ENCODE measurements around the gene TOLLIP.
"Not testable (repeated sequence)": the region's sequence is repeated elsewhere in the genome, so short reads cannot be mapped to it uniquely, and the experiment has no call there.

TOLLIP gene

DNA sequence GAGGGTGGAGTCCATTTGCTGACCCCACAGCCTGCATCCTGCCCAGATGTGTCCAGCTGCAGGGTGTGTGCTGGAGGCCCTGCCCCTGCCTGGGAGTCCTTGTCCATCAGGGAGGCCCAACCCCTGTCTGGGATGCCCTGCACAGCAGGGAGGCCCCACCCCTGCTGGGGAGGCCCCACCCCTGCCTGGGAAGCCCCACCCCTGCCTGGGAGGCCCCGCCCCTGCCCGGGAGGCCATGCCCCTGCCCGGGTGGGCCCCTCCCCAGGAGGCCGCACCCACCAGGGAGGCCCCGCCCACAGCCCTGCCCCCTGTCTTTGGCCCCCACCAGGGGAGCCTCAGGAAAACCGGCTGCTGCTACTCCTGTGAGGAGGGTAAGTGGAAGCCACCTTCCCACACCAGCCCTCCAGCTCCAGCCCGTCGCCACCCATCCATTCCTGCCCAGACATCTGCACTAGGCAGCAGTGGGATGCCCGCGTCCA lies 49.4 kb downstream of the TOLLIP start:
- DNase-seq, result peak; percentile 49

DNA sequence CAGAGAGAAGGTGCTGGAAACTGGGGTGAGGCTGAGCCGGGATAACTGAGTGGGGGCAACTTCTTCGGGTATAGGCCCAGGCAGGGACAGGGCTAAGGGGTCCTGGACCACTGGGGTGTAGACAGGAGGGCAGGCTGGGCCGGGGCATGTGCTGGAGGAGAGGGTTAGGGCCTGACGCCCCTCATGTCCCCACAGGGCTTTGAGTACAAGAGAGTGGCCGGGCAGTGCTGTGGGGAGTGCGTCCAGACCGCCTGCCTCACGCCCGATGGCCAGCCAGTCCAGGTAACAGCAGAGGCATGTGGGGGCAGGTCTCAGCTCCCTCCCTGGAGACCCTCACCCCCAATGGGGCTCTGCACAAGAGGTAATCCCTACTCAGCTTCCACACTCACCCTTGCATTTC lies 49.9 kb downstream of the TOLLIP start:
- DNase-seq, result no peak

GRCh38 chr11:1259076-1259461 lies 50.4 kb downstream of the TOLLIP start:
- DNase-seq, result no peak

DNA sequence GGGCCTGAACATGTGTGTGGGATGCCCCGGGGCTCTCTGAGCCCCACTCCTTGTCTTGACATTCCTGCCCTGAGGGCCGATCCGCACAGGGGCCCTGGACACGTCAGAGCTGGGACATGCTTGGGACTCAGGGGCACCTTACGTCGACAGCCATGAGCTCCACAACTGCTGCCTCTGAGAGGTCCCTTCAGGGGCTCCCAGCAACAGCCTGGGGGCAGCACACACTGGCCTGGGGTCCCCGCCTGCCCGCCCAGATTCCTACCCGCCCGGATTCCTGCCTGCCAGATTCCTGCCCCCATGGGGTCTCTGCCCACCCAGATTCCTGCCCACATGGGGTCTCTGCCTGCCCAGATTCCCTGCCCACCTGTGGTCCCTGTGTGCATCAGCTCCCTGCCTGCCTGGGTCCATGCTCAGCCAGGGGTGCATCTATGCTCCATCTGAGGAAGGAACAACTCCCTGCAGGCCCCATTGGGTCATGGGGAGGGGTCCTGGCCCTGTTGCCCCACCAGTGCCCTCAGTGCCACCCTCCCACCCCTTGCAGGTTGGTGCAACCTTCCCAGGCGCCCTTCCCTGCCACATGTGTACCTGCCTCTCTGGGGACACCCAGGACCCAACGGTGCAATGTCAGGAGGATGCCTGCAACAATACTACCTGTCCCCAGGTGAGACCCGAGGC lies 50.9 kb downstream of the TOLLIP start:
- DNase-seq, result no peak

DNA sequence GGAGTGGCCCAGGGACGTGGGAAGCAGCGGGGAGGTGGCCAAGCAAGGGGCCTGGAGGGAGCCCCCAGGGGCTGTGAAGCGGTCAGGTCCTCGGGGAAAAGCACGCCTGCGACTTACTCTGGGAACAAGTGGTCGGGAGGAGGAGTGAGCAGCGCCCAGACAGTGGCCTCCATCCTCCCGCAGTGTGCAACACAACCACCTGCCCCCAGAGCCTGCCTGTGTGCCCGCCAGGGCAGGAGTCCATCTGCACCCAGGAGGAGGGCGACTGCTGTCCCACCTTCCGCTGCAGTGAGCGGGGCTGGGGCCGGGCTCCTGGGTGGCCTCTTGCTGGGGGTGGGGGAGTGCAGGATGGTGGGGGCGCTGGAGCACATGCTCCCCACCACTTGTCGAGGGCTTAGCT lies 51.5 kb downstream of the TOLLIP start:
- DNase-seq, result no peak

GRCh38 chr11:1257366-1257765 lies 52.1 kb downstream of the TOLLIP start:
- no peak for DNase-seq

DNA sequence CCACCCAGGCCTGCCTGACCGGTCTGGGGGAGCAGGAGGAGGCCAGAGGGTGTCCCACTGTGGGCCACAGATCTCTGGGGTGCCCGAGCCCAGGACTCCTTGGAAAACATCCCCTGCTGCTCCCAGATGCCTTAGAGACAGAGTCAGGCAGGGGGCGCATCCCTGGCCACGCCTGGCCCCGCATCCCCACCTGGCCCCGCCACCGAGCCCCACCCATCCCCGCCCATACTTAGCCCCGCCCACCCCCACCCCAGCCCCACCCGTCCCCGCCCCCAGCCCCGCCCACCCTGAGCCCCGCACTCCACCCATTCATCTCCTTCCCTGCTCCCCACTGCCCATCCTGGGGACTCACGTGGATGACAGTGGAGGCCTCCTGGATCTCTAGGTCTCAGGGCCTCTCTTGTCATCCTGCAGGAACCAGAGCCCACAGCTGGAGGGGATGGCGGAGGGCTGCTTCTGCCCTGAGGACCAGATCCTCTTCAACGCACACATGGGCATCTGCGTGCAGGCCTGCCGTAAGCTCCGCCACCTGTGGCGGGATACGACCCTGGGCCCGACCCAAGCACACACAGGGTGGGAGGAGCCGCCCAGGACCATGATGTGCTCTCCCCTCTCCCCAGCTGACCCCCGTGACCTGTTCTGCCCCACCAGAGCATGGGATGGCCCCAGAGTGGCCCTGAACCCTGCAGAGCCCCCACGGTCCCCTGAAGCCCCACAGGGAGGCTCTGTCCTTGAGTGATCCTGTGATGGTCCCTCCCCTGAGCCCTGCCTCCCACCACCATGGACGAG lies 53.0 kb downstream of the TOLLIP start:
- no peak for DNase-seq

DNA sequence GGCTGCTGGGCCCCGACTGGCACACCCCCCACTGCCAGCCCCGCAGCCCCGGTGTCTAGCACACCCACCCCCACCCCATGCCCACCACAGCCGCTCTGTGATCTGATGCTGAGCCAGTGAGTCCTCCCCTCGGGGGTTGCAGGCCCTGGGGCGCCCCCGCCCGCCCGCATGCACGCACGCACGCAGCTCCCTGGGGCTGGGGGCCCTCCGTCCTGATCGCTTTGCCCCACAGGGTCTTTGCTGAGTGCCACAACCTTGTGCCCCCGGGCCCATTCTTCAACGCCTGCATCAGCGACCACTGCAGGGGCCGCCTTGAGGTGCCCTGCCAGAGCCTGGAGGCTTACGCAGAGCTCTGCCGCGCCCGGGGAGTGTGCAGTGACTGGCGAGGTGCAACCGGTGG lies 54.3 kb downstream of the TOLLIP start:
- no peak for DNase-seq

- no peak for DNase-seq
Measured at GRCh38 chr11:1254733-1255132, 54.7 kb downstream of the TOLLIP start.

DNA sequence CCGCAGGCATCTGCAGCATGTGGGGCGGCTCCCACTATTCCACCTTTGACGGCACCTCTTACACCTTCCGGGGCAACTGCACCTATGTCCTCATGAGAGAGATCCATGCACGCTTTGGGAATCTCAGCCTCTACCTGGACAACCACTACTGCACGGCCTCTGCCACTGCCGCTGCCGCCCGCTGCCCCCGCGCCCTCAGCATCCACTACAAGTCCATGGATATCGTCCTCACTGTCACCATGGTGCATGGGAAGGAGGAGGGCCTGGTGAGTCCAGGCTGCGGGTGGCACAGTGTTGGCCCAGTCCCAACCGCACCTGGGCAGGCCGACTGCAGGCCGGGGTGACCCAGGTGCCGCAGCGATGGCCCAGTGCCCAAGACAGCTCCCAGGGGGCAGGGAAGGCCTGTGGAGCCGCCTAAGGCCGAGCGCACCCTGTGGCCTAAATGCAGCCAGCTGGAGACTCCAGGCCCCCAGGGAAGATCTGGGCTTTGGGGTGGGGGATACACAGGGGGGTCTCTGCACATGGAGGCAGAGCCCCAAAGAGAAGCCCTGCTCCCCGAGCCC lies 55.3 kb downstream of the TOLLIP start:
- DNase-seq, result no peak

DNA sequence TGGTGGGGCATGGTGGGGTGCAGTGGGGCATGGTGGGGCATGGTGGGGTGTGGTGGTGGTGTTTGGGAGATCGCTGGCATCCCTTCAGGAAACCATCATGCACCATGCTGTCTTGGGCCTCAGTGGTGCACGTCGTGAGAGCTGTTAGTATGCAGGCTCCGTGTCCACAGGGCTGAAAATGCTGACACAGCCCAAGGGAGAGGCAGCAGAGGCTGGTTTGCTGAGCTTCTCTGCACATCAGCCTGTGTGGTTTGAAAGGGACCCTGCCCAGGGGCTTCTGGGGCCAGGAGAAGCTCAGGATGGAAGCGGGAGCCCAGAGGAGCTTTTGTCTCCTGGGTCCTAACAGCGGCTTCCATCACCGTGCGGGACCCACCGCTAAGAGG lies 56.3 kb downstream of the TOLLIP start:
- DNase-seq, result no peak

- DNase-seq, result no peak
Measured at GRCh38 chr11:1252371-1253102, 56.9 kb downstream of the TOLLIP start.

DNA sequence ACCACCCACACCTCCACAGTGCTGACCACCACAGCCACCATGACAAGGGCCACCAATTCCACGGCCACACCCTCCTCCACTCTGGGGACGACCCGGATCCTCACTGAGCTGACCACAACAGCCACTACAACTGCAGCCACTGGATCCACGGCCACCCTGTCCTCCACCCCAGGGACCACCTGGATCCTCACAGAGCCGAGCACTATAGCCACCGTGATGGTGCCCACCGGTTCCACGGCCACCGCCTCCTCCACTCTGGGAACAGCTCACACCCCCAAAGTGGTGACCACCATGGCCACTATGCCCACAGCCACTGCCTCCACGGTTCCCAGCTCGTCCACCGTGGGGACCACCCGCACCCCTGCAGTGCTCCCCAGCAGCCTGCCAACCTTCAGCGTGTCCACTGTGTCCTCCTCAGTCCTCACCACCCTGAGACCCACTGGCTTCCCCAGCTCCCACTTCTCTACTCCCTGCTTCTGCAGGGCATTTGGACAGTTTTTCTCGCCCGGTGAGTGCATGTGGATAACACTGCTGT lies 58.1 kb downstream of the TOLLIP start:
- DNase-seq, result no peak

GRCh38 chr11:1250411-1250810 lies 59.0 kb downstream of the TOLLIP start:
- not testable (repeated sequence) for DNase-seq

DNA sequence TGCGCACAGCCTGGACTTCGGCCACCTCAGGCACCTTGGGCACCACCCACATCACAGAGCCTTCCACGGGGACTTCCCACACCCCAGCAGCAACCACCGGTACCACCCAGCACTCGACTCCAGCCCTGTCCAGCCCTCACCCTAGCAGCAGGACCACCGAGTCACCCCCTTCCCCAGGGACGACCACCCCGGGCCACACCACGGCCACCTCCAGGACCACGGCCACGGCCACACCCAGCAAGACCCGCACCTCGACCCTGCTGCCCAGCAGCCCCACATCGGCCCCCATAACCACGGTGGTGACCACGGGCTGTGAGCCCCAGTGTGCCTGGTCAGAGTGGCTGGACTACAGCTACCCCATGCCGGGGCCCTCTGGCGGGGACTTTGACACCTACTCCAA lies 60.5 kb downstream of the TOLLIP start:
- not testable (repeated sequence) for DNase-seq

DNA sequence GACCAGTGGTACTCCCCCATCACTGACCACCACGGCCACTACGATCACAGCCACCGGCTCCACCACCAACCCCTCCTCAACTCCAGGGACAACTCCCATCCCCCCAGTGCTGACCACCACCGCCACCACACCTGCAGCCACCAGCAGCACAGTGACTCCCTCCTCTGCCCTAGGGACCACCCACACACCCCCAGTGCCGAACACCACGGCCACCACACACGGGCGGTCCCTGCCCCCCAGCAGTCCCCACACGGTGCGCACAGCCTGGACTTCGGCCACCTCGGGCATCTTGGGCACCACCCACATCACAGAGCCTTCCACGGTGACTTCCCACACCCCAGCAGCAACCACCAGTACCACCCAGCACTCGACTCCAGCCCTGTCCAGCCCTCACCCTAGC lies 62.4 kb downstream of the TOLLIP start:
- not testable (repeated sequence) for DNase-seq

DNA sequence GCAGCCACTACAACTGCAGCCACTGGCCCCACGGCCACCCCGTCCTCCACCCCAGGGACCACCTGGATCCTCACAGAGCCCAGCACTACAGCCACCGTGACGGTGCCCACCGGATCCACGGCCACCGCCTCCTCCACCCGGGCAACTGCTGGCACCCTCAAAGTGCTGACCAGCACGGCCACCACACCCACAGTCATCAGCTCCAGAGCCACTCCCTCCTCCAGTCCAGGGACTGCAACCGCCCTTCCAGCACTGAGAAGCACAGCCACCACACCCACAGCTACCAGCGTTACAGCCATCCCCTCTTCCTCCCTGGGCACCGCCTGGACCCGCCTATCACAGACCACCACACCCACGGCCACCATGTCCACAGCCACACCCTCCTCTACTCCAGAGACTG lies 63.1 kb downstream of the TOLLIP start:
- not testable (repeated sequence) for DNase-seq

GRCh38 chr11:1245717-1246116 lies 63.7 kb downstream of the TOLLIP start:
- DNase-seq, result not testable (repeated sequence)

- not testable (repeated sequence) for DNase-seq
Measured at GRCh38 chr11:1244557-1244956, 64.9 kb downstream of the TOLLIP start.

DNA sequence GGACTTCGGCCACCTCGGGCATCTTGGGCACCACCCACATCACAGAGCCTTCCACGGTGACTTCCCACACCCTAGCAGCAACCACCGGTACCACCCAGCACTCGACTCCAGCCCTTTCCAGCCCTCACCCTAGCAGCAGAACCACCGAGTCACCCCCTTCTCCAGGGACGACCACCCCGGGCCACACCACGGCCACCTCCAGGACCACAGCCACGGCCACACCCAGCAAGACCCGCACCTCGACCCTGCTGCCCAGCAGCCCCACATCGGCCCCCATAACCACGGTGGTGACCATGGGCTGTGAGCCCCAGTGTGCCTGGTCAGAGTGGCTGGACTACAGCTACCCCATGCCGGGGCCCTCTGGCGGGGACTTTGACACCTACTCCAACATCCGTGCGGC lies 65.9 kb downstream of the TOLLIP start:
- DNase-seq, result not testable (repeated sequence)

- not testable (repeated sequence) for DNase-seq
Measured at GRCh38 chr11:1242751-1243150, 66.7 kb downstream of the TOLLIP start.

GRCh38 chr11:1242289-1242688 lies 67.1 kb downstream of the TOLLIP start:
- DNase-seq, result no peak

- no peak for DNase-seq
Measured at GRCh38 chr11:1241706-1242105, 67.7 kb downstream of the TOLLIP start.

All from activated CD4-positive, CD25-positive, alpha-beta regulatory T cell treated with anti-CD3 and anti-CD28 coated beads, Interleukin-2, amount 50 U/mL, for 72 hours (primary cell).